Gastrocnemius medialis (tissue), 4 donors: Measurements from ENCODE around the gene FRMPD3. TPM values are rescaled to one million over a fixed set of nuclear protein-coding genes. Genes with fewer than 3 reads are reported as not detected.
A peak's percentile ranks its signal among the peaks of the same experiment; 100 is the strongest.

ENCODE experiments used
- ATAC-seq, 2 donors: fragments of 150-250 bp; one replicate each; pipeline ENCODE4 v1.9.1; 2016
- DNase-seq, 2 donors: peaks; one replicate each; pipeline ENCODE4 v3.0.0-alpha.2; 2019
- H3K27ac ChIP-seq, 4 donors: fragments of 200-600 bp; sonication (generic); 1 replicate in 1 of 4; 2 replicates in 3 of 4; pipeline ENCODE4 v1.5.1; 2016 to 2018; ENCODE audit warnings: mild to moderate bottlenecking in 2 of 4, moderate library complexity in 1 of 4
- H3K27me3 ChIP-seq, 3 donors: fragments of 200-600 bp; sonication (generic) in 2 of 3; 1 replicate in 1 of 3; 2 replicates in 2 of 3; pipeline versions ENCODE4 v1.5.1 to v1.6.0; 2016 to 2019; ENCODE audit warnings: mild to moderate bottlenecking in 1 of 3, moderate library complexity in 1 of 3
- H3K36me3 ChIP-seq, 2 donors: fragments of 200-600 bp; sonication (generic) in 1 of 2; one replicate each; pipeline ENCODE4 v1.5.1; 2017 to 2018
- H3K4me1 ChIP-seq, 2 donors: fragments of 200-600 bp; sonication (generic) in 1 of 2; one replicate each; pipeline ENCODE4 v1.5.1; 2016 to 2017; ENCODE audit warnings: mild to moderate bottlenecking in 2 of 2
- H3K4me3 ChIP-seq, 4 donors: fragments of 200-600 bp; sonication (generic) in 3 of 4; 1 replicate in 1 of 4; 2 replicates in 3 of 4; pipeline ENCODE4 v1.5.1; 2016 to 2019; ENCODE audit warnings: mild to moderate bottlenecking in 2 of 4
- H3K9me3 ChIP-seq, 3 donors: fragments of 200-600 bp; sonication (generic) in 2 of 3; 1 replicate in 1 of 3; 2 replicates in 2 of 3; pipeline ENCODE4 v1.5.1; 2016 to 2019
- CTCF ChIP-seq, 5 experiments: fragments of 450-650 bp in 3 of 5; fragments of 200-600 bp in 2 of 5; sonication (generic) in 2 of 5; IDR thresholded peaks in 4 of 5; conservative IDR thresholded peaks in 1 of 5; 1 replicate in 4 of 5; 2 replicates in 1 of 5; pipeline ENCODE4 v1.5.1; 2016 to 2019; ENCODE audit warnings: antibody characterized with exemption in 5 of 5, mild to moderate bottlenecking in 3 of 5, moderate library complexity in 3 of 5
- POLR2A ChIP-seq, 2 donors: fragments of 450-650 bp; IDR thresholded peaks; one replicate each; pipeline ENCODE4 v1.6.1; 2017; ENCODE audit warnings: antibody characterized with exemption in 2 of 2, mild to moderate bottlenecking in 2 of 2, moderate library complexity in 2 of 2
- in situ Hi-C, 4 donors: fragments of 200-750 bp; cut with MboI; loops; one replicate each; pipeline versions ENCODE4 v1.15.0 to v1.8.0; 2017; ENCODE audit warnings: low sequenced_read_pairs in 4 of 4
- intact Hi-C: fragments of 100-400 bp; cut with DNase I; formaldehyde crosslinking; loops from one replicate; pipeline ENCODE4 v1.15.1; 2023; ENCODE audit warnings: low total_unique reads
- total RNA-seq, 4 donors: library from RNA; depleted of rRNA; stranded (reverse); fragments of >200 nt; gene quantifications; one replicate each; pipeline versions ENCODE4 v1.1.0 to v1.2.3, GENCODE V29; 2016

Gene FRMPD3
- not detected for total RNA-seq

GRCh38 chrX:107448998-107449835, at the start of gene FRMPD3:
TSS of gene FRMPD3 (plus strand) at chrX:107449652. CDS start at chrX:107526589, 76,937 bp downstream.
- intact Hi-C loops, result no loop called here
- DNase-seq, result no peak
- H3K36me3 ChIP-seq, result no peaks in the 10 kb centered on the region
- in situ Hi-C loops, result no loop called here
- no peaks in the 10 kb centered on the region for H3K9me3 ChIP-seq
- peaks cover 2 to 44% (median 40%) of the 10 kb centered on the region in 3 donors for H3K27me3 ChIP-seq
- no peaks in the 10 kb centered on the region for H3K4me1 ChIP-seq
- TF ChIP-seq CTCF (IDR thresholded peaks at IDR 0.05 in 4 of 5, conservative IDR thresholded peaks at IDR 0.05 in 1 of 5), result no peak
- no peak for TF ChIP-seq POLR2A (IDR thresholded peaks at IDR 0.05)
- no peak within 1 kb of the TSS for H3K27ac ChIP-seq
- H3K4me3 ChIP-seq, result peak within 1 kb of the TSS in 3 of 4 donors; percentile 36 to 37 (median 36)
- no peak for ATAC-seq

- H3K27ac ChIP-seq, result no peak overlapping the region
- intact Hi-C loops, result no loop called here
- H3K4me3 ChIP-seq, result no peak overlapping the region
- DNase-seq, result no peak
- no peaks in the 10 kb centered on the region for H3K9me3 ChIP-seq
- no peak for TF ChIP-seq POLR2A (IDR thresholded peaks at IDR 0.05)
- no peak for TF ChIP-seq CTCF (IDR thresholded peaks at IDR 0.05 in 4 of 5, conservative IDR thresholded peaks at IDR 0.05 in 1 of 5)
- no peaks in the 10 kb centered on the region for H3K4me1 ChIP-seq
- H3K27me3 ChIP-seq, result no peaks in the 10 kb centered on the region
- in situ Hi-C loops, result no loop called here
- no peak for ATAC-seq
- H3K36me3 ChIP-seq, result no peaks in the 10 kb centered on the region
These were observed 28.9 kb upstream of the FRMPD3 start for GRCh38 chrX:107420571-107420970.

- Histone ChIP-seq H3K27ac (no peak overlapping the region), H3K27me3 (no peaks in the 10 kb centered on the region), H3K36me3 (no peaks in the 10 kb centered on the region), H3K4me3 (no peak overlapping the region), H3K9me3 (no peaks in the 10 kb centered on the region), H3K4me1 (no peaks in the 10 kb centered on the region)
- in situ Hi-C loops, result no loop called here
- TF ChIP-seq POLR2A (IDR thresholded peaks at IDR 0.05) (no peak), CTCF (IDR thresholded peaks at IDR 0.05 in 4 of 5, conservative IDR thresholded peaks at IDR 0.05 in 1 of 5) (no peak)
- no peak for ATAC-seq
- no peak for DNase-seq
- intact Hi-C loops, result no loop called here
These were observed 28.1 kb upstream of the FRMPD3 start for GRCh38 chrX:107421337-107421861.

- H3K4me1 ChIP-seq, result no peaks in the 10 kb centered on the region
- no peaks in the 10 kb centered on the region for H3K36me3 ChIP-seq
- H3K9me3 ChIP-seq, result no peaks in the 10 kb centered on the region
- intact Hi-C loops, result no loop called here
- ATAC-seq, result no peak
- H3K4me3 ChIP-seq, result no peak overlapping the region
- no peak for DNase-seq
- H3K27ac ChIP-seq, result no peak overlapping the region
- in situ Hi-C loops, result no loop called here
- TF ChIP-seq POLR2A (IDR thresholded peaks at IDR 0.05), result no peak
- no peak for TF ChIP-seq CTCF (IDR thresholded peaks at IDR 0.05 in 4 of 5, conservative IDR thresholded peaks at IDR 0.05 in 1 of 5)
- no peaks in the 10 kb centered on the region for H3K27me3 ChIP-seq
These were observed 20.4 kb upstream of the FRMPD3 start for GRCh38 chrX:107429090-107429489.
